HCT116 (cell line): ENCODE results near the gene CLEC16A. TPM values are rescaled to one million over a fixed set of nuclear protein-coding genes. Genes with fewer than 3 reads are reported as not detected.
A peak's percentile ranks its signal among the peaks of the same experiment; 100 is the strongest.

Experiments used
- ATAC-seq: fragments of 200-7000 bp; cut with Tn5 transposase; 2 replicates; pipeline ENCODE4 v1.9.1; 2020; ENCODE audit warnings: mild to moderate bottlenecking, moderate library complexity
- BruUV-seq: library from RNA; stranded (reverse); fragments of 400-500 nt; replicated peaks from 2 replicates; lab custom pipeline; 2021; lab: Mats Ljungman, UMichigan
- CTCF ChIA-PET: fragments of 300-600 bp; sonication (Branson Sonifier 250); formaldehyde crosslinking; loops from one replicate; lab custom pipeline; 2021; ENCODE audit warnings: antibody characterized with exemption; lab: Charles Lee
- POLR2A ChIA-PET: fragments of 300-600, 350-600 bp; sonication (Branson Sonifier 250); formaldehyde crosslinking; loops from one replicate; lab custom pipeline; 2021; ENCODE audit warnings: antibody characterized with exemption; lab: Charles Lee
- RAD21 ChIA-PET, 2 experiments: fragments of 300-600 bp; sonication (Branson Sonifier 250); formaldehyde crosslinking; loops; one replicate each; lab custom pipeline; 2023; ENCODE audit warnings: low total read pairs in 2 of 2; ENCODE audit not compliant: uncharacterized antibody in 2 of 2, unreplicated experiment in 2 of 2, low non-redundant PET in 1 of 2; lab: Charles Lee
- DNase-seq: peaks from one replicate; pipeline ENCODE4 v3.0.0-alpha.2; 2010; ENCODE audit warnings: low read depth, low spot score
- H2AFZ ChIP-seq: fragments of 200-600 bp; shearing (Covaris generic), sonication (generic); 2 replicates; pipeline ENCODE4 v1.6.1; 2017; ENCODE audit warnings: low read depth, mixed run types, mixed read lengths, antibody characterized with exemption, low read length; ENCODE audit not compliant: poor library complexity, severe bottlenecking
- H3K27ac ChIP-seq: 2 replicates; pipeline ENCODE4 v1.5.1; 2012; ENCODE audit warnings: low read depth, low read length
- H3K27me3 ChIP-seq: fragments of 200-600 bp; sonication (generic); 2 replicates; pipeline ENCODE4 v1.6.1; 2016; ENCODE audit warnings: mixed run types, low read length, mixed read lengths; ENCODE audit not compliant: insufficient read depth
- H3K36me3 ChIP-seq, 2 experiments: fragments of 200-500 bp in 1 of 2; fragments of 200-600 bp in 1 of 2; sonication (Bioruptor generic) in 1 of 2; sonication (generic) in 1 of 2; 2 replicates each; pipeline versions ENCODE4 v1.5.1 to v1.6.1; 2014 to 2016; ENCODE audit warnings: low read length in 2 of 2, inconsistent platforms in 1 of 2, mixed read lengths in 1 of 2, mixed run types in 1 of 2; ENCODE audit not compliant: insufficient read depth in 2 of 2, control insufficient read depth in 1 of 2
- H3K4me1 ChIP-seq, 2 experiments: fragments of 200-600 bp in 1 of 2; sonication (generic) in 1 of 2; 2 replicates each; pipeline versions ENCODE4 v1.5.1 to v1.6.1; 2012 to 2017; ENCODE audit warnings: low read length in 2 of 2, inconsistent platforms in 1 of 2, mild to moderate bottlenecking in 1 of 2, mixed read lengths in 1 of 2, mixed run types in 1 of 2, moderate library complexity in 1 of 2; ENCODE audit not compliant: insufficient read depth in 2 of 2, control insufficient read depth in 1 of 2
- H3K4me2 ChIP-seq: fragments of 200-600 bp; sonication (generic); 2 replicates; pipeline ENCODE4 v1.6.1; 2017; ENCODE audit warnings: mixed run types, low read length, mixed read lengths
- H3K4me3 ChIP-seq, 2 experiments: fragments of 200-600 bp in 1 of 2; sonication (generic) in 1 of 2; replicated peaks in 1 of 2; 2 replicates each; pipeline ENCODE4 v1.5.1; 2011 to 2016; ENCODE audit warnings: low read length in 2 of 2, control low read depth in 1 of 2, low read depth in 1 of 2, mild to moderate bottlenecking in 1 of 2, mixed read lengths in 1 of 2, mixed run types in 1 of 2
- H3K79me2 ChIP-seq: fragments of 200-600 bp; sonication (generic); 2 replicates; pipeline ENCODE4 v1.6.1; 2017; ENCODE audit warnings: mild to moderate bottlenecking, mixed run types, low read length, moderate library complexity, mixed read lengths; ENCODE audit not compliant: insufficient read depth
- H3K9ac ChIP-seq: fragments of 200-600 bp; sonication (generic); 2 replicates; pipeline ENCODE4 v1.6.1; 2016; ENCODE audit warnings: low read length, mixed read lengths
- H3K9me2 ChIP-seq: fragments of 200-600 bp; sonication (generic), shearing (Covaris generic); 2 replicates; pipeline ENCODE4 v1.6.1; 2017; ENCODE audit warnings: mixed run types, mild to moderate bottlenecking, moderate library complexity; ENCODE audit not compliant: insufficient read depth
- H3K9me3 ChIP-seq, 2 experiments: fragments of 200-500 bp in 1 of 2; fragments of 200-600 bp in 1 of 2; sonication (Bioruptor generic) in 1 of 2; sonication (generic) in 1 of 2; 2 replicates each; pipeline ENCODE4 v1.6.1; 2014 to 2017; ENCODE audit warnings: low read length in 2 of 2, mixed read lengths in 2 of 2, inconsistent platforms in 1 of 2, low read depth in 1 of 2, mild to moderate bottlenecking in 1 of 2, mixed run types in 1 of 2, moderate library complexity in 1 of 2; ENCODE audit not compliant: control insufficient read depth in 1 of 2, insufficient read depth in 1 of 2
- H4K20me1 ChIP-seq: fragments of 200-600 bp; sonication (generic), shearing (Covaris generic); 2 replicates; pipeline ENCODE4 v1.6.1; 2017; ENCODE audit warnings: mixed run types, mild to moderate bottlenecking, moderate library complexity; ENCODE audit not compliant: insufficient read depth
- CBX3 ChIP-seq: IDR thresholded peaks from 2 replicates; pipeline ENCODE4 v1.6.1; 2012; ENCODE audit warnings: low read depth
- CEBPB ChIP-seq: IDR thresholded peaks from 2 replicates; pipeline ENCODE4 v1.6.1; 2012; ENCODE audit warnings: low read depth
- EGR1 ChIP-seq: IDR thresholded peaks from 2 replicates; pipeline ENCODE4 v1.6.1; 2012; ENCODE audit warnings: low read depth
- ELF1 ChIP-seq: IDR thresholded peaks from 2 replicates; pipeline ENCODE4 v1.6.1; 2012; ENCODE audit warnings: low read depth, borderline replicate concordance
- EZH2 ChIP-seq: fragments of 200-600 bp; sonication (generic); IDR thresholded peaks from 2 replicates; pipeline ENCODE4 v1.6.1; 2017; ENCODE audit warnings: antibody characterized with exemption, mixed run types
- EZH2phosphoT487 ChIP-seq: fragments of 200-600 bp; IDR thresholded peaks from 2 replicates; pipeline ENCODE4 v1.6.1; 2018; ENCODE audit warnings: antibody characterized with exemption, borderline replicate concordance
- FOSL1 ChIP-seq: IDR thresholded peaks from 2 replicates; pipeline ENCODE4 v1.6.1; 2012; ENCODE audit warnings: low read depth
- JUND ChIP-seq: IDR thresholded peaks from 2 replicates; pipeline ENCODE4 v1.6.1; 2012
- POLR2A ChIP-seq: IDR thresholded peaks from 2 replicates; pipeline ENCODE4 v1.7.0; 2011; ENCODE audit warnings: borderline replicate concordance; ENCODE audit not compliant: insufficient read depth, insufficient read length; ENCODE audit errors: extremely low read depth
- POLR2AphosphoS5 ChIP-seq: IDR thresholded peaks from 2 replicates; pipeline ENCODE4 v1.6.1; 2011; ENCODE audit warnings: mild to moderate bottlenecking, low read depth, low read length, moderate library complexity
- RAD21 ChIP-seq: IDR thresholded peaks from 2 replicates; pipeline ENCODE4 v1.6.1; 2012; ENCODE audit warnings: low read depth, mild to moderate bottlenecking
- SP1 ChIP-seq: IDR thresholded peaks from 2 replicates; pipeline ENCODE4 v1.6.1; 2012; ENCODE audit warnings: low read depth
- YY1 ChIP-seq: IDR thresholded peaks from 2 replicates; pipeline ENCODE4 v1.6.1; 2011; ENCODE audit warnings: low read length, low read depth, moderate library complexity, mild to moderate bottlenecking; ENCODE audit not compliant: insufficient replicate concordance; ENCODE audit errors: extremely low read depth
- ZFX ChIP-seq: fragments of 450-650 bp; IDR thresholded peaks from 2 replicates; pipeline ENCODE4 v1.6.1; 2017
- ZNF274 ChIP-seq: fragments of 200-500 bp; sonication (Bioruptor generic); IDR thresholded peaks from 2 replicates; pipeline ENCODE4 v1.6.1; 2014; ENCODE audit warnings: mild to moderate bottlenecking, low read depth, low read length, inconsistent platforms
- intact Hi-C: fragments of 100-400 bp; cut with micrococcal nuclease; formaldehyde crosslinking; loops from 2 replicates; pipeline ENCODE4 v1.10.0; 2022
- total RNA-seq: library from RNA; stranded (reverse); gene quantifications from one replicate; pipeline ENCODE4 v1.2.1, GENCODE V29; 2021; ENCODE audit not compliant: unreplicated experiment
- TF ChIP-seq, protein P1 (sequence below), 3 experiments: fragments of 200-600 bp in 1 of 3; sonication (generic) in 1 of 3; IDR thresholded peaks in 2 of 3; conservative IDR thresholded peaks in 1 of 3; 2 replicates each; pipeline ENCODE4 v1.5.1; 2012 to 2017; ENCODE audit warnings: low read depth in 2 of 3, low read length in 2 of 3, antibody characterized with exemption in 1 of 3, borderline replicate concordance in 1 of 3, control low read depth in 1 of 3, mild to moderate bottlenecking in 1 of 3, mixed read lengths in 1 of 3, mixed run types in 1 of 3, moderate library complexity in 1 of 3; ENCODE audit not compliant: insufficient read depth in 1 of 3
- TF ChIP-seq, protein P2 (sequence below): IDR thresholded peaks from 2 replicates; pipeline ENCODE4 v1.6.1; 2012; ENCODE audit warnings: low read depth
- TF ChIP-seq, protein P3 (sequence below): IDR thresholded peaks from 2 replicates; pipeline ENCODE4 v1.6.1; 2012
- TF ChIP-seq, protein P4 (sequence below): IDR thresholded peaks from 2 replicates; pipeline ENCODE4 v1.6.1; 2011; ENCODE audit warnings: mild to moderate bottlenecking, low read length, moderate library complexity; ENCODE audit not compliant: insufficient replicate concordance; ENCODE audit errors: extremely low read depth

The CLEC16A gene
- total RNA-seq, 1 experiment from 2014 or later: 18.0 TPM

DNA sequence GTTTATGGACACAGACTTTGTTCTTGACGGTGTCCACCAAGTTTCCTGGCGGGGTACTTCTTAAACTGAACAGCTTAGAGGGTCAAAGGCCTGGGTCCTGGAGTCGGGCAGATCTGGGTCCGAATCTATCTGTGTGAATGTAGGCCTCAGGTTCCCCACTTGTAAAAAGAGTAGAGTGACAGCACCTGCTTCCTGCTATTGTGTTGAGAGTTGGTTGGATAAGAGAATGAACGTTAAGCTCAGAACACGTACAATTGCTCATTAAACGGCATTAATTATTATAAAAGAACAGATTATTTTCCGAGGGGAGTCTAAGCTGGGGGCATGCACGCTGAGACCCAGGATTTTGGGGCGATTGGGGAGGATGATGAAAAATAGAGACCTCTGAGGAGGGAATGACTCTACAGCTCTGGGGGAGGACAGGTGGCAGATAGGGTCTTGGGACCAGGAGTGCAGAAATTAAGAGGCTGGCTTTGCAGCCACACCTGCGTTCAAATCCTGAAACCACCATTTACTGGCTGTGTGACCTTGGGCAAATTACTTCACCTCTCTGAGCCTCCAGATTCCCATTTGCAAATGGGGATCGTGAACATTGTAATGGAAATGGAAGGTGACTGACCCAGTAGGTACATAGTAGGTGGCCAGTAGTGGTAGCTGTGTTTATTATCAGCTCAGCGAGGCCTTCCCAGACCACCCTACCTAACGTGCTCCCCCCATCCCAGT lies 862 bp downstream of the CLEC16A start:
- no peak for TF ChIP-seq ZNF274
- no peak for TF ChIP-seq SP1
- no peak for TF ChIP-seq RAD21
- TF ChIP-seq EGR1: no peak
- no peak for TF ChIP-seq EZH2
- no peak for TF ChIP-seq POLR2A
- TF ChIP-seq FOSL1: no peak
- no peak for TF ChIP-seq CBX3
- TF ChIP-seq, protein P1, sequence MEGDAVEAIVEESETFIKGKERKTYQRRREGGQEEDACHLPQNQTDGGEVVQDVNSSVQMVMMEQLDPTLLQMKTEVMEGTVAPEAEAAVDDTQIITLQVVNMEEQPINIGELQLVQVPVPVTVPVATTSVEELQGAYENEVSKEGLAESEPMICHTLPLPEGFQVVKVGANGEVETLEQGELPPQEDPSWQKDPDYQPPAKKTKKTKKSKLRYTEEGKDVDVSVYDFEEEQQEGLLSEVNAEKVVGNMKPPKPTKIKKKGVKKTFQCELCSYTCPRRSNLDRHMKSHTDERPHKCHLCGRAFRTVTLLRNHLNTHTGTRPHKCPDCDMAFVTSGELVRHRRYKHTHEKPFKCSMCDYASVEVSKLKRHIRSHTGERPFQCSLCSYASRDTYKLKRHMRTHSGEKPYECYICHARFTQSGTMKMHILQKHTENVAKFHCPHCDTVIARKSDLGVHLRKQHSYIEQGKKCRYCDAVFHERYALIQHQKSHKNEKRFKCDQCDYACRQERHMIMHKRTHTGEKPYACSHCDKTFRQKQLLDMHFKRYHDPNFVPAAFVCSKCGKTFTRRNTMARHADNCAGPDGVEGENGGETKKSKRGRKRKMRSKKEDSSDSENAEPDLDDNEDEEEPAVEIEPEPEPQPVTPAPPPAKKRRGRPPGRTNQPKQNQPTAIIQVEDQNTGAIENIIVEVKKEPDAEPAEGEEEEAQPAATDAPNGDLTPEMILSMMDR (IDR thresholded peaks at IDR 0.05 in 2 of 3, conservative IDR thresholded peaks at IDR 0.05 in 1 of 3; ENCODE audit: borderline replicate concordance in 1 of 3, insufficient read depth in 1 of 3, low read depth in 2 of 3, low read length in 2 of 3): no peak
- no peak for TF ChIP-seq JUND
- no peak for TF ChIP-seq YY1
- no peak for TF ChIP-seq CEBPB
- TF ChIP-seq POLR2AphosphoS5: no peak
- TF ChIP-seq, protein P2, sequence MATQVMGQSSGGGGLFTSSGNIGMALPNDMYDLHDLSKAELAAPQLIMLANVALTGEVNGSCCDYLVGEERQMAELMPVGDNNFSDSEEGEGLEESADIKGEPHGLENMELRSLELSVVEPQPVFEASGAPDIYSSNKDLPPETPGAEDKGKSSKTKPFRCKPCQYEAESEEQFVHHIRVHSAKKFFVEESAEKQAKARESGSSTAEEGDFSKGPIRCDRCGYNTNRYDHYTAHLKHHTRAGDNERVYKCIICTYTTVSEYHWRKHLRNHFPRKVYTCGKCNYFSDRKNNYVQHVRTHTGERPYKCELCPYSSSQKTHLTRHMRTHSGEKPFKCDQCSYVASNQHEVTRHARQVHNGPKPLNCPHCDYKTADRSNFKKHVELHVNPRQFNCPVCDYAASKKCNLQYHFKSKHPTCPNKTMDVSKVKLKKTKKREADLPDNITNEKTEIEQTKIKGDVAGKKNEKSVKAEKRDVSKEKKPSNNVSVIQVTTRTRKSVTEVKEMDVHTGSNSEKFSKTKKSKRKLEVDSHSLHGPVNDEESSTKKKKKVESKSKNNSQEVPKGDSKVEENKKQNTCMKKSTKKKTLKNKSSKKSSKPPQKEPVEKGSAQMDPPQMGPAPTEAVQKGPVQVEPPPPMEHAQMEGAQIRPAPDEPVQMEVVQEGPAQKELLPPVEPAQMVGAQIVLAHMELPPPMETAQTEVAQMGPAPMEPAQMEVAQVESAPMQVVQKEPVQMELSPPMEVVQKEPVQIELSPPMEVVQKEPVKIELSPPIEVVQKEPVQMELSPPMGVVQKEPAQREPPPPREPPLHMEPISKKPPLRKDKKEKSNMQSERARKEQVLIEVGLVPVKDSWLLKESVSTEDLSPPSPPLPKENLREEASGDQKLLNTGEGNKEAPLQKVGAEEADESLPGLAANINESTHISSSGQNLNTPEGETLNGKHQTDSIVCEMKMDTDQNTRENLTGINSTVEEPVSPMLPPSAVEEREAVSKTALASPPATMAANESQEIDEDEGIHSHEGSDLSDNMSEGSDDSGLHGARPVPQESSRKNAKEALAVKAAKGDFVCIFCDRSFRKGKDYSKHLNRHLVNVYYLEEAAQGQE: no peak
- TF ChIP-seq, protein P3, sequence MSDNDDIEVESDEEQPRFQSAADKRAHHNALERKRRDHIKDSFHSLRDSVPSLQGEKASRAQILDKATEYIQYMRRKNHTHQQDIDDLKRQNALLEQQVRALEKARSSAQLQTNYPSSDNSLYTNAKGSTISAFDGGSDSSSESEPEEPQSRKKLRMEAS: no peak
- TF ChIP-seq, protein P4, sequence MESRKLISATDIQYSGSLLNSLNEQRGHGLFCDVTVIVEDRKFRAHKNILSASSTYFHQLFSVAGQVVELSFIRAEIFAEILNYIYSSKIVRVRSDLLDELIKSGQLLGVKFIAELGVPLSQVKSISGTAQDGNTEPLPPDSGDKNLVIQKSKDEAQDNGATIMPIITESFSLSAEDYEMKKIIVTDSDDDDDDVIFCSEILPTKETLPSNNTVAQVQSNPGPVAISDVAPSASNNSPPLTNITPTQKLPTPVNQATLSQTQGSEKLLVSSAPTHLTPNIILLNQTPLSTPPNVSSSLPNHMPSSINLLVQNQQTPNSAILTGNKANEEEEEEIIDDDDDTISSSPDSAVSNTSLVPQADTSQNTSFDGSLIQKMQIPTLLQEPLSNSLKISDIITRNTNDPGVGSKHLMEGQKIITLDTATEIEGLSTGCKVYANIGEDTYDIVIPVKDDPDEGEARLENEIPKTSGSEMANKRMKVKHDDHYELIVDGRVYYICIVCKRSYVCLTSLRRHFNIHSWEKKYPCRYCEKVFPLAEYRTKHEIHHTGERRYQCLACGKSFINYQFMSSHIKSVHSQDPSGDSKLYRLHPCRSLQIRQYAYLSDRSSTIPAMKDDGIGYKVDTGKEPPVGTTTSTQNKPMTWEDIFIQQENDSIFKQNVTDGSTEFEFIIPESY: no peak
- no peak for TF ChIP-seq ZFX
- TF ChIP-seq ELF1: no peak
- no peak for TF ChIP-seq EZH2phosphoT487
- Histone ChIP-seq H3K4me2 (peak overlapping the region; percentile 94), H3K4me1 (peaks cover 41 to 67% of the 10 kb centered on the region in 2 experiments), H3K4me3 (peak overlapping the region; percentile 87 to 91), H2AFZ (no peak overlapping the region), H3K9me2 (no peaks in the 10 kb centered on the region), H4K20me1 (no peaks in the 10 kb centered on the region), H3K27me3 (no peaks in the 10 kb centered on the region), H3K27ac (no peak overlapping the region; the same call in 1 of the 2 replicates), H3K36me3 (no peaks in the 10 kb centered on the region), H3K79me2 (peaks cover 65% of the 10 kb centered on the region), H3K9ac (peak overlapping the region; percentile 69), H3K9me3 (no peaks in the 10 kb centered on the region)
- ATAC-seq (no peak), DNase-seq (no peak)
- RAD21 ChIA-PET: no interaction called here
- POLR2A ChIA-PET: no interaction called here
- CTCF ChIA-PET: no interaction called here
- BruUV-seq: no TSS peak
- intact Hi-C loops: no loop called here
